ENCODE results near the gene CDK2. TPM values are rescaled to one million over a fixed set of nuclear protein-coding genes. Genes with fewer than 3 reads are reported as not detected.
"Not testable (repeated sequence)": the region's sequence is repeated elsewhere in the genome, so short reads cannot be mapped to it uniquely, and the experiment has no call there.

CDK2 gene
- total RNA-seq, 1 experiment from 2014 or later: 76.4 TPM

GRCh38 chr12:55984861-55985260 is 18.2 kb downstream of the CDK2 start:
- peaks cover 65% of the 10 kb centered on the region for H3K36me3 Mint-ChIP-seq (ENCODE audit: insufficient read depth, unreplicated experiment)
- no peaks in the 10 kb centered on the region for H3K9me3 Mint-ChIP-seq (ENCODE audit: low read depth, unreplicated experiment)
- CTCF ChIA-PET: interaction anchor here (0.8 to 1.2 kb wide), 2 partner anchors 11 kb away, joined by 4 read pairs; partner anchors contain the start of gene RAB5B
- BruUV-seq (replicated peaks): no TSS peak
- DNase-seq: no peak
- H3K4me3 Mint-ChIP-seq (ENCODE audit: low read depth, unreplicated experiment): no peak overlapping the region
- peaks cover 8% of the 10 kb centered on the region for H3K4me1 Mint-ChIP-seq (ENCODE audit: low read depth, unreplicated experiment)
- intact Hi-C loops (cut with micrococcal nuclease; ENCODE audit: unreplicated experiment): no loop called here
- no peak overlapping the region for H3K27ac Mint-ChIP-seq (ENCODE audit: unreplicated experiment)
- no peak for TF ChIP-seq CTCF (IDR thresholded peaks at IDR 0.05; ENCODE audit: unreplicated experiment)
- no peaks in the 10 kb centered on the region for H3K27me3 Mint-ChIP-seq (ENCODE audit: unreplicated experiment)

- TF ChIP-seq CTCF (IDR thresholded peaks at IDR 0.05; ENCODE audit: unreplicated experiment): no peak
- BruUV-seq (replicated peaks): no TSS peak
- Mint-ChIP-seq H3K9me3 (ENCODE audit: low read depth, unreplicated experiment) (no peaks in the 10 kb centered on the region), H3K4me1 (ENCODE audit: low read depth, unreplicated experiment) (peaks cover 8% of the 10 kb centered on the region), H3K36me3 (ENCODE audit: insufficient read depth, unreplicated experiment) (peaks cover 65% of the 10 kb centered on the region), H3K27ac (ENCODE audit: unreplicated experiment) (no peak overlapping the region), H3K4me3 (ENCODE audit: low read depth, unreplicated experiment) (no peak overlapping the region), H3K27me3 (ENCODE audit: unreplicated experiment) (no peaks in the 10 kb centered on the region)
- DNase-seq: no peak
- CTCF ChIA-PET: interaction anchor here (1.2 kb wide), 1 partner anchor 11 kb away, joined by 4 read pairs; no protein-coding TSS in a partner anchor
- intact Hi-C loops (cut with micrococcal nuclease; ENCODE audit: unreplicated experiment): no loop called here
These were observed 18.7 kb downstream of the CDK2 start for GRCh38 chr12:55985341-55985740.

- BruUV-seq (replicated peaks); DNase-seq; H3K9me3 Mint-ChIP-seq (ENCODE audit: low read depth, unreplicated experiment); intact Hi-C loops (cut with micrococcal nuclease; ENCODE audit: unreplicated experiment); H3K4me1 Mint-ChIP-seq (ENCODE audit: low read depth, unreplicated experiment); H3K27ac Mint-ChIP-seq (ENCODE audit: unreplicated experiment); H3K4me3 Mint-ChIP-seq (ENCODE audit: low read depth, unreplicated experiment); H3K27me3 Mint-ChIP-seq (ENCODE audit: unreplicated experiment): not testable (repeated sequence)
- CTCF ChIA-PET: interaction anchor here (0.7 kb wide), 1 partner anchor 1079 kb away, joined by 3 read pairs; no protein-coding TSS in a partner anchor
- H3K36me3 Mint-ChIP-seq (ENCODE audit: insufficient read depth, unreplicated experiment): peaks cover 64% of the 10 kb centered on the region
These were observed 19.3 kb downstream of the CDK2 start for GRCh38 chr12:55985976-55986375.

- no peak for TF ChIP-seq CTCF (IDR thresholded peaks at IDR 0.05; ENCODE audit: unreplicated experiment)
- H3K4me3 Mint-ChIP-seq (ENCODE audit: low read depth, unreplicated experiment): no peak overlapping the region
- peaks cover 18% of the 10 kb centered on the region for H3K4me1 Mint-ChIP-seq (ENCODE audit: low read depth, unreplicated experiment)
- BruUV-seq (replicated peaks): no TSS peak
- no peaks in the 10 kb centered on the region for H3K9me3 Mint-ChIP-seq (ENCODE audit: low read depth, unreplicated experiment)
- CTCF ChIA-PET: interaction anchor here (0.7 kb wide), 2 partner anchors 39 to 303 kb away, joined by 3 read pairs; no protein-coding TSS in a partner anchor
- peaks cover 75% of the 10 kb centered on the region for H3K36me3 Mint-ChIP-seq (ENCODE audit: insufficient read depth, unreplicated experiment)
- H3K27me3 Mint-ChIP-seq (ENCODE audit: unreplicated experiment): no peaks in the 10 kb centered on the region
- H3K27ac Mint-ChIP-seq (ENCODE audit: unreplicated experiment): no peak overlapping the region
- no peak for DNase-seq
- intact Hi-C loops (cut with micrococcal nuclease; ENCODE audit: unreplicated experiment): no loop called here
These were observed 24.5 kb downstream of the CDK2 start for GRCh38 chr12:55991110-55991509.

GRCh38 chr12:55993230-55993853 is 26.7 kb downstream of the CDK2 start:
- no peak for DNase-seq
- TF ChIP-seq CTCF (IDR thresholded peaks at IDR 0.05; ENCODE audit: unreplicated experiment): no peak
- no peak overlapping the region for H3K27ac Mint-ChIP-seq (ENCODE audit: unreplicated experiment)
- H3K4me3 Mint-ChIP-seq (ENCODE audit: low read depth, unreplicated experiment): no peak overlapping the region
- H3K36me3 Mint-ChIP-seq (ENCODE audit: insufficient read depth, unreplicated experiment): peaks cover 75% of the 10 kb centered on the region
- no peaks in the 10 kb centered on the region for H3K27me3 Mint-ChIP-seq (ENCODE audit: unreplicated experiment)
- intact Hi-C loops (cut with micrococcal nuclease; ENCODE audit: unreplicated experiment): no loop called here
- CTCF ChIA-PET: interaction anchor here (0.6 to 1.4 kb wide), 2 partner anchors 19 to 44 kb away, joined by 3 to 4 read pairs; no protein-coding TSS in a partner anchor
- H3K9me3 Mint-ChIP-seq (ENCODE audit: low read depth, unreplicated experiment): no peaks in the 10 kb centered on the region
- H3K4me1 Mint-ChIP-seq (ENCODE audit: low read depth, unreplicated experiment): peaks cover 26% of the 10 kb centered on the region
- no TSS peak for BruUV-seq (replicated peaks)
